A673 (cell line): Measurements from ENCODE around the gene RILPL2.

Source experiments
- CTCF ChIP-seq: fragments of 300-800, 200-600 bp; sonication (generic); conservative IDR thresholded peaks from 2 replicates; pipeline ENCODE4 v1.5.1; 2017; ENCODE audit warnings: low read depth, mild to moderate bottlenecking, antibody characterized with exemption, low read length, moderate library complexity, mixed read lengths
- EZH2 ChIP-seq: fragments of 200-600 bp; sonication (generic); IDR thresholded peaks from 2 replicates; pipeline ENCODE4 v1.6.1; 2017; ENCODE audit warnings: borderline replicate concordance, low read depth, mild to moderate bottlenecking, mixed read lengths, antibody characterized with exemption, low read length; ENCODE audit not compliant: poor library complexity, severe bottlenecking

DNA sequence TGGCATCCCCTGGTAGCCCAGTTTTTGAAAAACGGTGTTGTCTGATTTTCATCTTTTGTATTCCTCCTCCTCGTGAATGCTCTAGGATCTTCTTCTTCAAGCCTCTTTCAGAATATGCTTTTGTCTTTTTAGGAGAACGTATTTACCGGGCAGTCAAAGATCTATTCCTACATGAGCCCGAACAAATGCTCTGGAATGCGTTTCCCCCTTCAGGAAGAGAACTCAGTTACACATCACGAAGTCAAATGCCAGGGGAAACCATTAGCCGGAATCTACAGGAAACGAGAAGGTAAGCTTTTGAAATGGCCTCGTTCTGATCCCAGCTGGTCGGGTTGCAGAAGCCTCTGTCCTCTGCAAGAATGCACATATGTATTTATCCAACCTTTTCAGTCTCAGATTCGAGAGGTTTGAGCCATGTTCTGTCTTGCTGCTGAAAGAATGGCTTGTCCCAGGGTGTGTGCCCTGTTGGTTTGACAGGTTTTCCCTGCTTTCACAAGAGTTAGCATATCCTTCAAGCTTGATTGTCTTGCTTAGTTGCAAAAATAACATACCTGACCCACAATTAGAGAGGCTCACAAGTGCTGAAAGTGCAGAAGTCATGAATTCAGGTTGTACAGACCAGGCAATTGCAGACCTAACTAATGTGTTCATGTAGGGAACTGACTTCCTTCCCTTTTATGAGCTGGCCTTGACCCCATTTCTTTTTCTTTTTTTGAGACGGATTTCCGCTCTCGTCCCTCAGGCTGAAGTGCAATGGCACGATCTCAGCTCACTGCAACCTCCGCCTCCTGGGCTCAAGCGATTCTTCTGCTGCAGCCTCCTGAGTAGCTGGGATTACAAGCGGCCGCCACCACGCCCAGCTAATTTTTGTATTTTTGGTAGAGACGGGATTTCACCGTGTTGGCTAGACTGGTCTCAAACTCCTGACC is 45.7 kb downstream of the RILPL2 start:
- no peak for TF ChIP-seq CTCF
- no peak for TF ChIP-seq EZH2
